ENCODE results near the gene ENOX2.

GRCh38 chrX:130772105-130772775 is 130.8 kb downstream of the ENOX2 start:
- TF ChIP-seq CTCF (IDR thresholded peaks at IDR 0.05) = no peak
- no peak for TF ChIP-seq POLR2A (IDR thresholded peaks at IDR 0.05)

Measured in upper lobe of left lung (tissue), 4 donors.